BE2C (cell line): ENCODE results near the gene RASL10A.

Source experiments
- DNase-seq: peaks from one replicate; pipeline ENCODE4 v3.0.0-alpha.2; 2020
- H3K27me3 ChIP-seq: fragments of 250-450 bp; sonication (Bioruptor Pico); 2 replicates; pipeline ENCODE4 v1.5.1; 2020; ENCODE audit warnings: mild to moderate bottlenecking
- H3K36me3 ChIP-seq: fragments of 250-450 bp; sonication (Bioruptor Pico); 2 replicates; pipeline ENCODE4 v1.5.1; 2020; ENCODE audit warnings: mild to moderate bottlenecking
- H3K4me1 ChIP-seq: fragments of 250-450 bp; sonication (Bioruptor Pico); 2 replicates; pipeline ENCODE4 v1.5.1; 2020
- H3K4me3 ChIP-seq: 2 replicates; pipeline ENCODE4 v1.5.1; 2011; ENCODE audit warnings: low read depth, low read length
- H3K9me3 ChIP-seq: fragments of 250-450 bp; sonication (Bioruptor Pico); 2 replicates; pipeline ENCODE4 v1.5.1; 2020
- TF ChIP-seq, protein P1 (sequence below): IDR thresholded peaks from 2 replicates; pipeline ENCODE4 v1.5.1; 2012; ENCODE audit warnings: mild to moderate bottlenecking, low read depth, low read length

RASL10A gene

DNA sequence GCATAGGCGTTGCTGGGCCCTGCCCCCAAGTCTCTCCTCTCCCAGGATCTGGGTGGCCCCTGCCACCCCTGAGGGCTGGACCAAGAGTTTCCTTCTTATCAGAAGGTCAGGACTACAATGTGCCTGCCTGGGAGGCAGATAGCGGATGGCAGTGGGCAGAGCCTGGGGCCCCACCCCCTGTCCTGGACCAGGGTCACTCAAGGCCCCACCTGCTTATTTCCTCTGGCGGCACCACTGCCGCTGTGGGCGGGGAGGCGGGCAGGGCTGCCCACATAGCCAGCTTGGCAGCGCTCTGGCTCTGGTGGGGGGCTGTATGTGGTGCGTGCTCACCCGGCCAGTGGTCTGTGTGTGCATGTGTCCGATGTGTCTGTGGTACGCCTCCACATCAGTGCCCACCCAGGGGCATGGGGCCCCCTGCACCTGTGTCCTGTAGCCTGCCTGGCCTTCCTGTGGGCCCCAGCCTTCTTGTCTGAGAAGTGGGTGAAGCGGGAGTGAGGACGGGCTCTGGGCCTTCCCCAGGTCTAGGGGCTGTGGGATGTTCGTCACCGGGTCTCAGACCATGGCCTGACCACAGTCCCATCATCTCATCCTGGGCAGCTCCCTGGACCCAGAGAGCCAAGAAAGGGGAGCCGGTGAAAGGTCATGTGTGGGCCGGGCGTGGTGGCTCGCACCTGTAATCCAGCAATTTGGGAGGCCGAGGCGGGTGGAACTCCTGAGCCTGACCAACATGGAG is 6.0 kb downstream of the RASL10A start:
- no peak for DNase-seq
- H3K9me3 ChIP-seq: no peaks in the 10 kb centered on the region
- no peak overlapping the region for H3K4me3 ChIP-seq
- no peaks in the 10 kb centered on the region for H3K36me3 ChIP-seq
- TF ChIP-seq, protein P1, sequence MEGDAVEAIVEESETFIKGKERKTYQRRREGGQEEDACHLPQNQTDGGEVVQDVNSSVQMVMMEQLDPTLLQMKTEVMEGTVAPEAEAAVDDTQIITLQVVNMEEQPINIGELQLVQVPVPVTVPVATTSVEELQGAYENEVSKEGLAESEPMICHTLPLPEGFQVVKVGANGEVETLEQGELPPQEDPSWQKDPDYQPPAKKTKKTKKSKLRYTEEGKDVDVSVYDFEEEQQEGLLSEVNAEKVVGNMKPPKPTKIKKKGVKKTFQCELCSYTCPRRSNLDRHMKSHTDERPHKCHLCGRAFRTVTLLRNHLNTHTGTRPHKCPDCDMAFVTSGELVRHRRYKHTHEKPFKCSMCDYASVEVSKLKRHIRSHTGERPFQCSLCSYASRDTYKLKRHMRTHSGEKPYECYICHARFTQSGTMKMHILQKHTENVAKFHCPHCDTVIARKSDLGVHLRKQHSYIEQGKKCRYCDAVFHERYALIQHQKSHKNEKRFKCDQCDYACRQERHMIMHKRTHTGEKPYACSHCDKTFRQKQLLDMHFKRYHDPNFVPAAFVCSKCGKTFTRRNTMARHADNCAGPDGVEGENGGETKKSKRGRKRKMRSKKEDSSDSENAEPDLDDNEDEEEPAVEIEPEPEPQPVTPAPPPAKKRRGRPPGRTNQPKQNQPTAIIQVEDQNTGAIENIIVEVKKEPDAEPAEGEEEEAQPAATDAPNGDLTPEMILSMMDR: no peak
- H3K27me3 ChIP-seq: peaks cover 31% of the 10 kb centered on the region
- H3K4me1 ChIP-seq: peaks cover 7% of the 10 kb centered on the region

DNA sequence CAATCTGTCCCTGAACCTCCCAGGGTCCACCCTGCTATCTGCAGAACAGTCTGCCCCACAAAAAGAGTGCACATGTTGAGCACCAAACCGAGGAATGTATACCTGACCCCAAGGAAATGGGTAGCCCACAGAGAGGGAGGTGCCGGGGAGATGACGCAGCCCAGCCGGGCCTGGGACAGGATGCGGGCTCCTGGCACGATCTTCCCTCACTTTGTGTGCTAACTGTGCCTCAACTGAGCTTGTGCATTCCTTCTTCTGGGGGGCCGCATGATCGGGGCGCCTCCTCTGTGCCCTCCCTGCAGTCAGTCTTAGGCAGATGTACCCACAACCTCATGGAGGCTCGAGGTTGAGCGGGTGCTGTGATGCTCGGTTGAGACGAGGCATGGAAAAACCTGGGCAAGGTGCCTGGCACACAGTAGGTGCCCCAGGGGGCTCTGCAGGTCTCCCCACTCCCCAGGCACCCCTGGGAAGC is 6.7 kb downstream of the RASL10A start:
- no peak for DNase-seq
- Histone ChIP-seq H3K27me3 (peaks cover 25% of the 10 kb centered on the region), H3K4me1 (peaks cover 7% of the 10 kb centered on the region), H3K36me3 (no peaks in the 10 kb centered on the region), H3K4me3 (no peak overlapping the region), H3K9me3 (no peaks in the 10 kb centered on the region)
- TF ChIP-seq, protein P1: no peak

DNA sequence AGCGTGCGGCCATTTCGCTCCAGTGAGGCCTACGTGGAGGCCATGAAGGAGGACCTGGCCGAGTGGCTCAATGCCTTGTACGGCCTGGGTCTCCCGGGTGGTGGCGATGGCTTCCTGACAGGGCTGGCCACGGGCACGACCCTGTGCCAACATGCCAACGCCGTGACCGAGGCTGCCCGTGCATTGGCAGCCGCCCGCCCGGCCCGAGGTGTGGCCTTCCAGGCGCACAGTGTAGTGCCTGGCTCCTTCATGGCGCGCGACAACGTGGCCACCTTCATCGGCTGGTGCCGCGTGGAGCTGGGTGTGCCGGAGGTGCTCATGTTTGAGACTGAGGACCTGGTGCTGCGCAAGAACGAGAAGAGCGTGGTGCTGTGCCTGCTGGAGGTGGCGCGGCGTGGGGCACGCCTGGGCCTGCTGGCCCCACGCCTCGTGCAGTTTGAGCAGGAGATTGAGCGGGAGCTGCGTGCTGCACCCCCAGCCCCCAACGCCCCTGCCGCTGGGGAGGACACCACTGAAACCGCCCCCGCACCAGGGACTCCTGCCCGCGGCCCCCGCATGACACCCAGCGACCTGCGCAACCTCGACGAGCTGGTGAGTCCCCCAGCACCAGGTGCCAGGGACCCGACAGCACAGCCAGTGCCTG is 7.2 kb downstream of the RASL10A start:
- TF ChIP-seq, protein P1: no peak
- Histone ChIP-seq H3K4me1 (peaks cover 7% of the 10 kb centered on the region), H3K9me3 (no peaks in the 10 kb centered on the region), H3K27me3 (peaks cover 19% of the 10 kb centered on the region), H3K4me3 (no peak overlapping the region), H3K36me3 (no peaks in the 10 kb centered on the region)
- DNase-seq: no peak

DNA sequence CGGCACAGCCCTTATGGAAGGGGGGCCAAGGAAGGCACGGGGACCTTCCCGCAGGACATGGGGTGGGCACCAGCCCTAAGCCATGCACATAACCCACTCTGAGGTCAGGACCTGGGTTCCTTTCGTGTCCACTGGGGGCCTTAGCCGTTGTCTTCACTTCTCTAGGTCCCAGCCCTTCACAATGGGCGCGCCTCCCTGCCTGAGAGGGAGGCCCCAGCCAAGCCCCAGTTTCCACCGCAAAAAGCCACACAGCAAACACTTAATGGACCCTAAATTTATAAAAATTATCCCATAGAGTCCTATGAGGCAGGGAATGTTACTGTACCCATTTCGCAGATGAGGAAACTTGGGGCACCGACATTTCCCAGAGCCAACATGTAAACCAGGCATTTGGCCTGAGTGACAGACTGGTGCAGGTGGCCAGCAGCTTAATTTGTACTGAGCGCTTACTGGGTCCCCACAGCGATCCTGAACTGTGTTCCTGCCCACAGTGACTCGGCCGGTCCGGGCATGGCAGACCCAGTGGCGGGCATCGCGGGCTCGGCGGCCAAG is 7.8 kb downstream of the RASL10A start:
- no peaks in the 10 kb centered on the region for H3K36me3 ChIP-seq
- TF ChIP-seq, protein P1: no peak
- H3K4me3 ChIP-seq: peak overlapping the region; percentile 83; the same call in 1 of the 2 replicates
- DNase-seq: no peak
- H3K9me3 ChIP-seq: no peaks in the 10 kb centered on the region
- H3K4me1 ChIP-seq: peaks cover 7% of the 10 kb centered on the region
- peaks cover 13% of the 10 kb centered on the region for H3K27me3 ChIP-seq

GRCh38 chr22:29306835-29307595 is 8.5 kb downstream of the RASL10A start:
- TF ChIP-seq, protein P1: no peak
- no peaks in the 10 kb centered on the region for H3K9me3 ChIP-seq
- DNase-seq: peak; percentile 88
- H3K36me3 ChIP-seq: no peaks in the 10 kb centered on the region
- peak overlapping the region; percentile 83 for H3K4me3 ChIP-seq
- H3K27me3 ChIP-seq: peaks cover 7% of the 10 kb centered on the region
- H3K4me1 ChIP-seq: peaks cover 7% of the 10 kb centered on the region
